ENCODE measurements around the gene SPOCK1.

The SPOCK1 gene

GRCh38 chr5:137333475-137333874 lies 165.7 kb downstream of the SPOCK1 start:
- H3K9me3 Mint-ChIP-seq (ENCODE audit: low read depth) = no peaks in the 10 kb centered on the region
- no peaks in the 10 kb centered on the region for H3K4me1 Mint-ChIP-seq (ENCODE audit: low read depth)
- no peaks in the 10 kb centered on the region for H3K36me3 Mint-ChIP-seq
- no peaks in the 10 kb centered on the region for H3K27me3 Mint-ChIP-seq
- H3K4me3 Mint-ChIP-seq = no peak overlapping the region
- no peak overlapping the region for H3K27ac Mint-ChIP-seq

GRCh38 chr5:137332296-137332695 lies 166.8 kb downstream of the SPOCK1 start:
- no peaks in the 10 kb centered on the region for H3K27me3 Mint-ChIP-seq
- no peaks in the 10 kb centered on the region for H3K36me3 Mint-ChIP-seq
- no peak overlapping the region for H3K4me3 Mint-ChIP-seq
- no peaks in the 10 kb centered on the region for H3K4me1 Mint-ChIP-seq (ENCODE audit: low read depth)
- H3K9me3 Mint-ChIP-seq (ENCODE audit: low read depth) = no peaks in the 10 kb centered on the region
- H3K27ac Mint-ChIP-seq = no peak overlapping the region

- Mint-ChIP-seq H3K27ac (no peak overlapping the region), H3K9me3 (ENCODE audit: low read depth) (no peaks in the 10 kb centered on the region), H3K36me3 (no peaks in the 10 kb centered on the region), H3K27me3 (no peaks in the 10 kb centered on the region), H3K4me3 (no peak overlapping the region), H3K4me1 (ENCODE audit: low read depth) (no peaks in the 10 kb centered on the region)
These were observed 169.4 kb downstream of the SPOCK1 start for GRCh38 chr5:137329586-137330296.

GRCh38 chr5:137328991-137329390 lies 170.1 kb downstream of the SPOCK1 start:
- no peaks in the 10 kb centered on the region for H3K9me3 Mint-ChIP-seq (ENCODE audit: low read depth)
- no peaks in the 10 kb centered on the region for H3K36me3 Mint-ChIP-seq
- H3K27me3 Mint-ChIP-seq = no peaks in the 10 kb centered on the region
- H3K4me1 Mint-ChIP-seq (ENCODE audit: low read depth) = no peaks in the 10 kb centered on the region
- no peak overlapping the region for H3K27ac Mint-ChIP-seq
- H3K4me3 Mint-ChIP-seq = no peak overlapping the region

- Mint-ChIP-seq H3K27me3 (no peaks in the 10 kb centered on the region), H3K36me3 (no peaks in the 10 kb centered on the region), H3K9me3 (ENCODE audit: low read depth) (no peaks in the 10 kb centered on the region), H3K4me3 (no peak overlapping the region), H3K27ac (no peak overlapping the region), H3K4me1 (ENCODE audit: low read depth) (no peaks in the 10 kb centered on the region)
These were observed 170.7 kb downstream of the SPOCK1 start for GRCh38 chr5:137328463-137328862.

GRCh38 chr5:137325721-137326120 lies 173.4 kb downstream of the SPOCK1 start:
- Mint-ChIP-seq H3K36me3 (no peaks in the 10 kb centered on the region), H3K27ac (no peak overlapping the region), H3K9me3 (ENCODE audit: low read depth) (no peaks in the 10 kb centered on the region), H3K4me1 (ENCODE audit: low read depth) (no peaks in the 10 kb centered on the region), H3K27me3 (peaks cover 3% of the 10 kb centered on the region), H3K4me3 (no peak overlapping the region)

GRCh38 chr5:137320056-137321045 lies 178.8 kb downstream of the SPOCK1 start:
- Mint-ChIP-seq H3K27me3 (peaks cover 7% of the 10 kb centered on the region), H3K4me1 (ENCODE audit: low read depth) (no peaks in the 10 kb centered on the region), H3K4me3 (no peak overlapping the region), H3K9me3 (ENCODE audit: low read depth) (no peaks in the 10 kb centered on the region), H3K27ac (no peak overlapping the region), H3K36me3 (no peaks in the 10 kb centered on the region)

GRCh38 chr5:137318027-137318426 lies 181.1 kb downstream of the SPOCK1 start:
- H3K4me3 Mint-ChIP-seq = no peak overlapping the region
- no peak overlapping the region for H3K27ac Mint-ChIP-seq
- no peaks in the 10 kb centered on the region for H3K36me3 Mint-ChIP-seq
- H3K9me3 Mint-ChIP-seq (ENCODE audit: low read depth) = no peaks in the 10 kb centered on the region
- H3K4me1 Mint-ChIP-seq (ENCODE audit: low read depth) = no peaks in the 10 kb centered on the region
- H3K27me3 Mint-ChIP-seq = peaks cover 7% of the 10 kb centered on the region

GRCh38 chr5:137316346-137316736 lies 182.8 kb downstream of the SPOCK1 start:
- peaks cover 4% of the 10 kb centered on the region for H3K27me3 Mint-ChIP-seq
- H3K27ac Mint-ChIP-seq = no peak overlapping the region
- H3K4me3 Mint-ChIP-seq = no peak overlapping the region
- no peaks in the 10 kb centered on the region for H3K4me1 Mint-ChIP-seq (ENCODE audit: low read depth)
- no peaks in the 10 kb centered on the region for H3K36me3 Mint-ChIP-seq
- H3K9me3 Mint-ChIP-seq (ENCODE audit: low read depth) = no peaks in the 10 kb centered on the region

- Mint-ChIP-seq H3K4me3 (no peak overlapping the region), H3K4me1 (ENCODE audit: low read depth) (no peaks in the 10 kb centered on the region), H3K9me3 (ENCODE audit: low read depth) (no peaks in the 10 kb centered on the region), H3K36me3 (no peaks in the 10 kb centered on the region), H3K27me3 (peaks cover 4% of the 10 kb centered on the region), H3K27ac (no peak overlapping the region)
These were observed 183.4 kb downstream of the SPOCK1 start for GRCh38 chr5:137315534-137316345.

- no peaks in the 10 kb centered on the region for H3K27me3 Mint-ChIP-seq
- H3K9me3 Mint-ChIP-seq (ENCODE audit: low read depth) = no peaks in the 10 kb centered on the region
- H3K36me3 Mint-ChIP-seq = no peaks in the 10 kb centered on the region
- H3K4me1 Mint-ChIP-seq (ENCODE audit: low read depth) = no peaks in the 10 kb centered on the region
- no peak overlapping the region for H3K4me3 Mint-ChIP-seq
- no peak overlapping the region for H3K27ac Mint-ChIP-seq
These were observed 184.0 kb downstream of the SPOCK1 start for GRCh38 chr5:137315109-137315508.

- H3K27me3 Mint-ChIP-seq = no peaks in the 10 kb centered on the region
- H3K36me3 Mint-ChIP-seq = no peaks in the 10 kb centered on the region
- H3K9me3 Mint-ChIP-seq (ENCODE audit: low read depth) = no peaks in the 10 kb centered on the region
These were observed 185.5 kb downstream of the SPOCK1 start for GRCh38 chr5:137313526-137314175.

GRCh38 chr5:137312011-137312410 lies 187.1 kb downstream of the SPOCK1 start:
- Mint-ChIP-seq H3K9me3 (ENCODE audit: low read depth) (no peaks in the 10 kb centered on the region), H3K27me3 (no peaks in the 10 kb centered on the region), H3K4me3 (no peak overlapping the region), H3K36me3 (no peaks in the 10 kb centered on the region), H3K4me1 (ENCODE audit: low read depth) (no peaks in the 10 kb centered on the region), H3K27ac (no peak overlapping the region)

More at GRCh38 chr5:137313526-137314175, 185.5 kb downstream of the SPOCK1 start:
- Mint-ChIP-seq H3K27ac (no peak overlapping the region), H3K4me1 (ENCODE audit: low read depth) (no peaks in the 10 kb centered on the region), H3K4me3 (no peak overlapping the region)

GRCh38 chr5:137310051-137310730 lies 188.9 kb downstream of the SPOCK1 start:
- Mint-ChIP-seq H3K27ac (no peak overlapping the region), H3K9me3 (ENCODE audit: low read depth) (no peaks in the 10 kb centered on the region), H3K27me3 (no peaks in the 10 kb centered on the region), H3K4me3 (no peak overlapping the region), H3K4me1 (ENCODE audit: low read depth) (no peaks in the 10 kb centered on the region), H3K36me3 (no peaks in the 10 kb centered on the region)
